ENCODE data around the gene TEX36.
"Not testable (repeated sequence)": the region's sequence is repeated elsewhere in the genome, so short reads cannot be mapped to it uniquely, and the experiment has no call there.

The TEX36 gene

GRCh38 chr10:125683063-125683462, at the start of gene TEX36:
Gene TEX36 (minus strand): TSS chr10:125683163. CDS start chr10:125682989, 174 bp downstream.
- no peak for DNase-seq

DNA sequence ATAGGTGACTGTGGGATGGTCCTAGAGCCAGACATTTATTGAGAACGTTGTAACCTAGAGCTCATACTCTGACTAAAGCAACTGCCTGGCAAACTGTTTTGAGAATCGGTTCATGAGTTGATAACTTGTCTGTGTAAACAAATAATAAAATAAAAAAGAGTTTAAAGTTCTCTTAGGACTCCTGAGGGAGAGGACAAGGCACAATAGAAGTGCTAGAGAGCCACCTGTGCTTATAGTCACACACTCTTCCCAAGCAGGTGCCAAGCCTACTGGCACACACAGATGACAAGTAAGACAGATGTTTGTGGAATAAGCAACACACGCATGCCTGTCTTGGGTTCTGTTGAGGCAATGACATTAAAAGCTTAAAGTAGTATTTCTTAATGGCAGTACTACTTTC, 44.5 kb upstream of the TEX36 start:
- no peak for DNase-seq

DNA sequence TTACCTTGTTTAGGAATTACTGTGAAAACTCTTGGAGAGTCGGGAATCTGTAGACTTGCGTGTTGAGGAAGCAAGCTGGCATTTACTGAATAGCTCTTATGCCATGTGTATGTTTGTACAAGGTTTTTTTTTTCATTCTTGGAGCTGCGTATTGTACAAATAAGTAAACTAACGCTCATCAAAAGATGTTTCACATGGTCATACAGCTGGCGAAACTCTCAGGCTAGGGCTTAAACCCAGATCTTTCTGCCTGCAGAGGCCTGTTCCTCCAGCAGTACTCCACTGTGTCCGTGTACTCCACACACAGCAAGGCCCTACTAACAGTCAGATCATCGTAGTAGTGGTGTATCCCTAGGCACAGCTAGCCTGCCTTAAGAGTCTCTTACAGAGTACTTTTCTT, 44.0 kb upstream of the TEX36 start:
- no peak for DNase-seq

GRCh38 chr10:125722811-125723210, 39.8 kb upstream of the TEX36 start:
- no peak for DNase-seq

GRCh38 chr10:125721035-125721434, 38.1 kb upstream of the TEX36 start:
- no peak for DNase-seq

- no peak for DNase-seq
Observed at GRCh38 chr10:125720002-125720382, 37.0 kb upstream of the TEX36 start.

GRCh38 chr10:125719173-125720001, 36.4 kb upstream of the TEX36 start, which contains the start of gene EDRF1:
Gene EDRF1 (plus strand): TSS chr10:125719709. CDS start chr10:125719808, 99 bp downstream.
- peak; percentile 99 for DNase-seq

DNA sequence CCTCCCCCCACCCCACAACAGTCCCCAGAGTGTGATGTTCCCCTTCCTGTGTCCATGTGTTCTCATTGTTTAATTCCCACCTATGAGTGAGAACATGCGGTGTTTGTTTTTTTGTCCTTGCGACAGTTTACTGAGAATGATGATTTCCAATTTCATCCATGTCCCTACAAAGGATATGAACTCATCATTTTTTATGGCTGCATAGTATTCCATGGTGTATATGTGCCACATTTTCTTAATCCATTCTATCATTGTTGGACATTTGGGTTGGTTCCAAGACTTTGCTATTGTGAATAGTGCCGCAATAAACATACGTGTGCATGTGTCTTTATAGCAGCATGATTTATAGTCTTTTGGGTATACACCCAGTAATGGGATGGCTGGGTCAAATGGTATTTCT, 31.8 kb upstream of the TEX36 start:
- DNase-seq: not testable (repeated sequence)

DNA sequence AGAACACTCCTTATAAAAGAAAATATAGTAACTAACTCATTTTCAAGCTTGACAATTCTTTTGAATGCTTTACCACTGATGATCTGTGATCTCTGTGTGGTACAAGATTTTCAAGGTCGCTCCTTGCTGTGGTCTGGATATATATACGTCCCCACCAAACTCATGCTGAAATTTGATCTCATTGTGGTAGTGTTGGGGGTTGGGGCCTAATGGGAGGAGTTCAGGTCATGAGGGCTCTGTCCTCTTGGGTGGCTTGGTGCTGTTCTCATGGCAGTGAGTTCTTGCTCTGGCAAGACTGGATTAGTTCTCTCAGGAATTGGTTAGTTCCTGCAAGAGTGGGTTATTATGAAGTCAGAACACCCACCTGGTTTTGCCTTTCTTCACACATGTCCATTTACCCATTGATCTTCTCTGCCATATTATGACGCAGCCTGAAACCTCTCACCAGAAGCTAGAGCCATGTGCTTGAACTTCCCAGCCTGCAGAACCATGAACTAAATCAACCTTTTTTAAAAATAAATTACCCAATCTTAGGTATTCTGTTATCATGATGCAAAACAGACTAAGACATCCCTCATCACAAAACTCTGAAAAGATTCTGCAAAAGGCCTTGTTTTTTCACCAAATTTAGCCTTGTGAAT, 28.3 kb upstream of the TEX36 start:
- no peak for DNase-seq

- no peak for DNase-seq
Observed at GRCh38 chr10:125709553-125710474, 26.9 kb upstream of the TEX36 start.

DNA sequence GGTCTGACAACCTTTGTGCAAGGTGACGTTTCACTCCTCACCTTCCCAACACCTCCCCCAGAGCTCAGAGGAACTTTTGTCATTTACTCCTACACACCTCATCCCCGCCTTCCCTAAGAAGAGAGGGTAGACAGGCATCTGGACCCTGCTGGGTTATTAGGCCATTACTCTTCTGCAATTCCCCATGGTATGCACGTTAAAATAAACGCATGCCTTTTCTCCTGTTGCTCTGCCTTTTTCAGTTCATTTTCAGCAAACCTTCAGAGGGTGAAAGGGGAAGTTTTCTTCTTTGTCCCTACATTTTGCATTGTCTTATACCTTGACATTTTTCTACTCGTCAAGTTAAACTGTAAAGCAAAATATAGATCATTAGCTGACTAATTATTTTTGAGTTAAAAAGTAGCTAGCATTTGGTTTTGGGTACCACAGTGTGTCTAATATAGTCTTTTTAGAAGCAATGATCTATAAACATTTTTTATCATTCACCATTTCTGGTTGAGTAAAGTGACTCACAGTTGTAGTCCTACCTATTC, 26.1 kb upstream of the TEX36 start:
- DNase-seq: no peak

DNA sequence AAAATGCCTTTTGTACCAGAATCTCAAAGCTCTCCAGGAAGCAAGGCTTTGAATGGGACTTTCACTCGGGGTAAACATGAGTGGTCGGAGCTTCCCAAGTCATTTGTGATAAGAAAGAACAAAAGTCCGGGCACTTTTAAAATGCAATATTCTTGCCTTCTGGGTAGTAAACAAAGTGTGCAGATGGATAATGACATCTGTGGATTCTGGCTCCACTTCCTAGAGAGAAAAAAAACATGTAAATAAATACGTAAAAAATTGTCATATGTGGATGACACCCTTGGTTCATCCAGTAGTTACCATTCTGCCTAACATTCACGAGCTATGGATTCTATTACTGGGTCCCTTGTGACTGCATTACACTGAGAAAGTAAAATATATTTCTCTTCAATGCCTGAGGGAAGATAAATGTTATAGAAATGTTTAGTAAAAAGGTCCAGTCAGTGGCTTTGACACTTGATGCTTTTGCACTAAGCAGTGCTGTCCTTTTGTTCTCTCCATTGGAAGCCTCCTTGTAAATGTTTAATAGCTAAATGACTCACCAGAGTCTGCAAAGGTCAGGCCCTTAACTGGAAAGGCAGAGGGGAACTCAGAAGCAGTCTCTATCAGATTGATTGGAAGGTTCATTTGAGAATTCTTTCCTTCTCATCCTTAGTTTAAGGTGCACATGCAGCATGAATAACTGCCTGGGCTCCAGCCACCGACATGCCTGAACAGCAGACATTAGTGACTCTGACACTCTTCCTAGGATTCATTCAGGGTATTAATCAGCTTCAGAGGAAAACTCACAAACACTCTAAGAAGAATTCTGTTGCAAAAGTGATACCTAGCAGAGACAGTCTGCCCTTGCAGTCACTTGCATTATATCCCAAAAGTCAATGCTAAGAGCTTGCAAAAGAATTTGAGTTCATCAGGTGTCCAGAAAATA, 24.8 kb upstream of the TEX36 start:
- DNase-seq: no peak

DNA sequence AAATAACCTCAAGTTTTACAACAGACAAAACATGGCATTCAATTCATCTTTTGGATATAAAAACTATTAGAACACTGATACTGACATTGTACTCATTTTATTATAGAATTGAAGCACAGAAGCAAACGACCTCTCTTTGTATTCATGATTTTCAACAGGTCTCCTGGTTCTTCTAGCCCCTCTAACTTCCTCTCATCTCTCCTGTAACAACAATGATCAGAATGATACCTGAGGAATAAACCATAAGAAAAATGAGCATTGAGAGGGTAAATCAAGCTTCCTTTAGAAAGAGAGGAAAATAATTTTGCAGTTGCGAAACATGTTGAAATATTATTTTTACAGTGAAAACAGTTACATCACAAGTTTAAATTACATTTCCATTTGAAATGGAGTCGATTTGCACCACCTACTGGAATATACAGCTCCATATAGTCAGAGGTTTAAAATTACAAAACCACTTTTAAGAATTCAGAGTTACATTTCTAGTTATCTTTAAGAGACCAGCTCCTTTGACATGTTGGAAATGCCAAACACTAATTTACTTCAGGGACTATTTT, 17.5 kb upstream of the TEX36 start:
- DNase-seq: no peak

GRCh38 chr10:125699562-125700143, 16.7 kb upstream of the TEX36 start:
- DNase-seq: no peak

- DNase-seq: no peak
Observed at GRCh38 chr10:125698481-125698998, 15.6 kb upstream of the TEX36 start.

GRCh38 chr10:125696884-125697283, 13.9 kb upstream of the TEX36 start:
- DNase-seq: not testable (repeated sequence)

- no peak for DNase-seq
Observed at GRCh38 chr10:125694883-125695282, 11.9 kb upstream of the TEX36 start.

DNA sequence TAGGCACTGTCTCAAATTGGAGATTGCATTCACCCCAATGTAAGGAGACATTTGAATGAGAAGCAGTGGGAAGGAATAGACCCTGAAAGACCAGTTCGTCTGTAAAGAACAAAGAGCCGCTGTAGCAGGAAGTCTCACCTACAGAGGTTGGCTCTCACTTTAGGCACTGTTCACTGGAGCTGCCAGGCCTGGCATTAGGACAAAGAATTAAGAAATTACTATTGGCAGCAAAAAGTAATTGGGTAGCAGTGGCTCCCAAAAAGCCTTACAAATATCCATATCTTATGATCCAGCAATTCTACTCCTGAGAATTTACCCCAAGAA, 10.5 kb upstream of the TEX36 start:
- no peak for DNase-seq

GRCh38 chr10:125692601-125693523, 9.9 kb upstream of the TEX36 start:
- DNase-seq: no peak

GRCh38 chr10:125692196-125692595, 9.2 kb upstream of the TEX36 start:
- DNase-seq: no peak

All from activated CD8-positive, alpha-beta memory T cell treated with anti-CD3 and anti-CD28 coated beads for 24 hours (primary cell).